NCI-H748 (cell line): Measurements from ENCODE around the gene PLEKHH3.
"Not testable (repeated sequence)": the region's sequence is repeated elsewhere in the genome, so short reads cannot be mapped to it uniquely, and the experiment has no call there.

Experiments
- DNase-seq: peaks from one replicate; lab custom pipeline; 2025; ENCODE audit not compliant: unreplicated experiment; lab: John Stamatoyannopoulos, UW

The PLEKHH3 gene

DNA sequence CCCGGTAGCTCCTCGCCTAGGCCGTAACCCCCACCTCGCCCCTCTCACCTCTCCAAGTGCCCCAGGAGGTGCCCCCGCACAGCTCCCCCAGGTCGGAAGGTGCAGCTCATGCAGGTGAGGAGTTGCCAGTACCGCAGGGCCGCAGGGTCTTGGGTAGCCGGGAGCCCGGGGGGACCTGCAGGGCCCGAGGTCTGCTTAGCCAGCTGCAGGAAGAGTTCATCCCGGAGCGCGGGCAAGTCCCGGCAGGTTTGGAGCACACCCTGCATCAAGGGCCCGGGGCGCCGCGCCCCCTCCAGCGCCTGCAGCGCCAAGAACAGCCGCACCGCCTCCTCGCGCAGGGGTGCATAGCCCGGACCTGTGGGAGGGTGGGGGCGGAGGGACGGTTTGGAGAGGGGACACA is 4.8 kb downstream of the PLEKHH3 start:
- DNase-seq: no peak

DNA sequence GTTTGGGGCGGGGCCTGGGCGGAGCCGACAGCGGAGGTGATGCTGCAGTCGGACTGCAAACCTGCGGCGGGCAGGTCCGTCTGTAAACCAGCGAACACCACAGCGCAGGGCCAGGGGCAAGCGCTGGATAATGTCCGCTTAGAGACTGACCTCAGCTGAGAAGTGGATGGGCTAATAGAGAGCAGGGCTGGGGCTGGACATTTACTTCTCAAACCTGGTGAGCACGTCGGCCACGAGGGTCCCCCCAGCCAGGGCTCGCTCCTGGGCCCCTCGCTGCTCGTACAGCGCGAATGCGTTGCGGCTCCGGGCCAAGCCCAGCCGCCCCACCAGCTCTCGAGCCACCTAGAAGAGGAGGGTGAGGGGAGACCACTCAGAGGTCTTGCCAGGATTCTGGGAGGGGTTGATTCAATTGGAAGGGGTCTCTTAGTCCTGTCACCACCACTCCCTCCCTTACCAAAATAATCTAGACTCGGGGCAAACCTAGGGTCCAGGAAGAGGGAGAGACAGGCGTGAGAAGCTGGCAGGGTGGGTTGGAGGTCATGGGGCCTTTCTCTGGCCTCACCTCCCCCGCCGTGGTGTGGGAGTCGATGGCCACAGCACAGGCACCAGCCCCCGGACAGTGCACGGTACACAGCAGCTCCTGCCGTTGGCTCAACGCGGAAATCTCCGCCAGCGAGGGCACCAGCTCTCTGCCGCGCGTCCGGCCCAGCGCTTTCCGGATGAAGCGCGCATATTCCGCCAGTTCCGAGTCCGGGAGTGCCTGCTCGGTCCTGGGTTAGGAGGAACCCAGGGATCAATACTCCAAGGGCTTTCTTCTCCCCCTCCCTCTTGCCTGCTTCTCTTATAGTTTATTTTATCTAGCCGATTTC is 5.8 kb downstream of the PLEKHH3 start:
- no peak for DNase-seq

DNA sequence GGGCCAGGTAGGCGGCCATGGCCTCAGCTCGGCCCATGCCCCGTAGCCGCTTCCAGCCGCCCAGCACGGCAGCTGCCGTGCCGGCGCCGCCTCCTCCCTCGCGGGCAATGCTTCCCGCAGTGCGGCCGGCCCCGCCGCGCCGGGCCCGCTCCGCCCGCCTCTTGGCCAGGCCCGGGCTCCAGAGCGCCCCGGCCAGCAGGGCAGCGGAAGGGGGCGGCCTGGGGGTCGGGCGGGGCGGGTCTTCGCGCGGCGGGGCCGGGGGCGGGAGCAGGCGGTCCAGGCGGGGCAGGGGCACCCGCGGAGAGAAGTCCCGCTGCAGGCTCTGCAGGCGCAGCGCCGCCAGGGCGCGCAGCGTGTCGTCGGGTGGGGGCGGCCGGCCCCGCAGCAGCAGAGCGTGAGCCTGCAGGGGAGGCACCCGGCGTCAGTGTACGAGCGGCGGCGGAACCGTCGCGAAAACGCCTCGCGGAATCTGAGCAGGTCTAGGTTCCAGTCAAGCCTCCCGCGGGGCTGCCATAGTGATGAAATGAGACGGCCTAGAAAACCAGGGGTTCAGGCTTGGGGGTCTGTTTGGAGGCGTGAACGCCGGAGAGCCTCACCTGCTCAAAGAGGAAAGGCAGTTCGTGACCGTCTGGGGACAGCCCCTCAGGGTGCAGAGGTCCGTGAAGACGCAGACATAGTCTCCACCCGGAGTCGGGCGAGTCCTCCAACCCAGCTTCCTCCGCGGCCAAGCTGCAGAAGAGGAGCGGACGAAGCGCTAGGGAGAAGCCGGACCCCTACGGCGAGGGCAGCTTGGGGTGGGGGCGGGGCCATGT is 6.6 kb downstream of the PLEKHH3 start:
- DNase-seq: no peak

DNA sequence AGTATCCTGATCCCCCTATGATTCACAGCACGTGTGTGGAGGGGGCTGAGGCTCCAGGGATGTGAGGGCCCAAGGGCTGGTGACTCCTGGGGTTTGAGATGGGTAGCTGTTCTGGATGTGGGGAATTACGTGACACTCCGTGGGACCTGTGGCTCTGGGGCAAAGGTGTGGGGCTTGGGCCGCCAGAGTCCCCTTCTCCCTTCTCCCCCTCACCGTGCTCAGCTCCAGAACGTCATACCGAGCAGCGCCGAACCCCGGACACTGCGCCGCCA is 7.2 kb downstream of the PLEKHH3 start:
- DNase-seq: no peak

DNA sequence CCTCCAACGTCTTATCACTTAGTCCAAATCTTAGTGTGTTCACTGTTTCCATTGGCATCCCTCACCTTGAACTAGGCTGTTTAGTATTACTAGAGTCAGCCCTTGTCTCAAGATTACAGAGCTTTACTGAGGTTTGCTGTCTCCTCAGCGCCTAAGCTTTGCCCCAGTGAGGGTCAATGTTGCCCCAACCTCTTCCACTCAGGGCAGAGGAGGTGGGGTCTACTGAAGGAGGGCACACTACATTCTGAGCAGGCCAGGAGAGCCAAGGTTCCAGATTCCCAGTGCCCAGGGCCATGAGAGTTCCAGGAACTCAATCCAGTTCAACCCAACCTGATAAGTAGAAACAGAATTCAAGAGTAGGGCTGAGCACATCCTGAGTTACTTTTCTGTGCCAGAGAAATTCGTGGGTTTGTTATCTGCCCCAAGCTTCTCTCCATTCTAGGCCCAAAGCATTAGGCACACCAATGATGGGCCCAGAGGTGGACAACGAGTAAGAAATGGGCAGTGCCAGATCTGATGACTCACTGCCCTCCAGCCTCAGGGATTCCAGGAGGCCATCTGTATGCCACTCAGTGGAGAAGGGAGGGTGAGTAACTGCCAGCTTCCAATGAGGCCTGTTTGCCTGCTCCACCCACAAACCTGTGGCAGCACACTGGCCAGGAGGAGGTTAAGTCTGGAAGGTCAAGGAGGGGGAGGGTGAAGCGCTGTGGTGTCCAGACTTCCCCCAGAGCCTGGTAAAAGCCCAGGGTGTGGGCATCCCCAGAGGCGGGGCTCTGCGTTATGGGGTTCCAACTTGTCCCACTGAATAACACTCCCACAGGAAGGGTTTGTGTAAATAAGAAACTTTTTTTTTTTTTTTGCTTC is 9.5 kb downstream of the PLEKHH3 start:
- no peak for DNase-seq

DNA sequence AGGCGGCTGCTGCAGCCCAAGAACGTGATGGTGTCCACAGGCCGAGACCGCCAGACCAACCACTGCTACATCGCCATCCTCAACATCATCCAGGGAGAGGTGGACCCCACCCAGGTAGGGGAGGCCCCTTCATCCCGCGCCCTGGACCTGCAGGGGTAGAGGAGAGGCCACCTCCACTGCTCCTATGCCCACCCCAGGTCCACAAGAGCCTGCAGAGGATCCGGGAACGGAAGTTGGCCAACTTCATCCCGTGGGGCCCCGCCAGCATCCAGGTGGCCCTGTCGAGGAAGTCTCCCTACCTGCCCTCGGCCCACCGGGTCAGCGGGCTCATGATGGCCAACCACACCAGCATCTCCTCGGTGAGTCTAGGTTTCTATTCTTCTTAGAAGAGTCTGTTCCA is 10.7 kb downstream of the PLEKHH3 start:
- DNase-seq: not testable (repeated sequence)

DNA sequence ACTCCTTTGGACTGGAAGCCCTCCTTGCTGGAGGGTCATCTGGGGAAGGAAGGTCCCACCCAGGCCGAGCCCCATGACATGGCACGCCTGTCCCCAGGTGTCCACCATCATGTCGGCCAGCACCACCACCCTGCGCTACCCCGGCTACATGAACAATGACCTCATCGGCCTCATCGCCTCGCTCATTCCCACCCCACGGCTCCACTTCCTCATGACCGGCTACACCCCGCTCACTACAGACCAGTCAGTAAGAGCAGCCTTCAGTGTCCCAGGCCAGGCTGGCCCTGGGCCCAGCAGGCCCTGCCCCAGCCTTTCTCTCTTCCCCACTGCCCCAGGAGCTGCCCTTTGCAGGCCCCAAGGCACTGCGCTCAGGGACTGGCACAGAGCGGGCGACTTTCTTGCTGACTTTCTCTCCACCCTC is 11.2 kb downstream of the PLEKHH3 start:
- no peak for DNase-seq

DNA sequence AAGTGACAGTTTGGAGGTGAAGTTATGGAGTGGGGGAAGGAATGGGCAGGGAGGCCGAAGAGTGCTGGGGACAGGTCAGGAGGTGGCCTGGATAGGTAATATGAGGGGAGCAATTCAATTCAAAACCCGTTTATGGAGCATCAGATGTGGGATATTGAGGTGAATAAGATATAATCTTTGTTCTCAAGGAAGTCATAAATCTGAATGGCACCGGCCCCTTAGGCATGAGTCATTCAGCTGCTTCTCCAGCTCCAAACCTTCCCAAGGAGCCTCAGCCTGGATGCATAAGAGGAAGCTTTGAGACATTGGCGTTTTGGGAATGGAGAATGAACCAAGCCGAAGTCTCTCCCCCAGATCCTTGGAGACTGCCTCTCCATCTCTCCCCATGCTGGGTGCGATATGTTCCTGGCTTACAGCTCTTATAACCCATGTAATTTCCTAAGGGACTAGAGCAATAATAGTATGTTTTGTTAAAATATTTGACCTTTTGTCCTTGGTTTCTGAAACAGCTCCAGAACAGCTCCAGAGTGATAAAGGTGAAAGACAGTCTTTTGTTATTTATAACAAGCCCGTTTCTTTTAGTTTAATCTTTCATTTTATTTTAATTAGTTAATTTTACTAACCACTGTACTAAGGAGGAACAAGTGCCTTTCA is 16.0 kb downstream of the PLEKHH3 start:
- DNase-seq: no peak

DNA sequence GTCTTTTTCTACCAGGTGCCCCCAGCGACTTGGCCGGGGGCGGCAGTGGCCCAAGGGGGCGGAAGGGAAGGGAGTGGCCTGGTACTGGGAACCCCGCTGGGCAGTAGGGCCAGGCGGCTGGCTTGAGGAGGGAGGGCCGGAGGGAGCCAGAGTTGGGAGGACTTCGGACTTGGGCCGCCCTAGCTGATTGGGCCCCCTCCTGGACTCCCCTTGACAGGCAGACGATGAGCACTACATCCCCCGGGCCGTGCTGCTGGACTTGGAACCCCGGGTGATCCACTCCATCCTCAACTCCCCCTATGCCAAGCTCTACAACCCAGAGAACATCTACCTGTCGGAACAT is 16.9 kb downstream of the PLEKHH3 start:
- not testable (repeated sequence) for DNase-seq

DNA sequence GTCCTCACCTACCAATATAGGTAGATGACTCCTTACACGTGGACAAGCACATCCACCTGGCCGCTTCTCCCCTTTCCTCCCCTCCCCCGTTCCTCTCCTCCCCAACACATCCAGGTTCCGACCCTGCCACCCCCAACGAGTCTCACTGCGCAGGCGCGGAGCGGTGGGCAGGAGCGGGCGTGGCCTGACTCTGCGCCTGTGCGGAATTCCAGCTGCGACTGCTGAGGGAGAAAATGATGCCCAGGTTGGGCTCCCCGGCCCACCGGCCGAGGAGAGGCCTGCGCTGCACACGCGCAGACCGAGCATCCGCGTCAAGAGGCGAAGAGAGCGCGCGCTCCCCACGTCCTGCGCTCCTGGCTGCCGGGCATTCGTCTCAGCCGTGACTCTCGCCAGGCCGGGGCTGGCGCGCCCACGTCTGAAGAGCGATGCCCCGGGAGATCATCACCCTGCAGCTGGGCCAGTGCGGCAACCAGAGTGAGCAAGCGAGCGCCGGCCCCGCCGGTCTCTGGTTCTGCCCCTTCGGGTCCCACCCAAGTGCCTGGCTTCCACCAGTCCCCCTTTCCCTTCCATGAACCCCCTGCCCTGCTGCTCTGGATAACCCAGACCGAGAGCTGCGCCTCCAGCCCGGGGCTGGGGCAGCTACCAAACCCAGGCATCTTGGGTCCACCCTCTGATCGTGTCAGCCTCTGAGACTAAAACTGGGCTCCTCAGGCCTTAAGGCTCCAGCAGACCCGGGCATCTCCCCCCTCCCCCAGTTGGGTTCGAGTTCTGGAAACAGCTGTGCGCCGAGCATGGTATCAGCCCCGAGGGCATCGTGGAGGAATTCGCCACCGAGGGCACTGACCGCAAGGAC is 17.5 kb downstream of the PLEKHH3 start, which contains the start of gene TUBG2:
Gene TUBG2, plus strand, starts transcription at position 206 of the 853 bp plus-strand sequence. Its CDS starts 220 bp downstream, at position 426.
- DNase-seq: peak; percentile 97

DNA sequence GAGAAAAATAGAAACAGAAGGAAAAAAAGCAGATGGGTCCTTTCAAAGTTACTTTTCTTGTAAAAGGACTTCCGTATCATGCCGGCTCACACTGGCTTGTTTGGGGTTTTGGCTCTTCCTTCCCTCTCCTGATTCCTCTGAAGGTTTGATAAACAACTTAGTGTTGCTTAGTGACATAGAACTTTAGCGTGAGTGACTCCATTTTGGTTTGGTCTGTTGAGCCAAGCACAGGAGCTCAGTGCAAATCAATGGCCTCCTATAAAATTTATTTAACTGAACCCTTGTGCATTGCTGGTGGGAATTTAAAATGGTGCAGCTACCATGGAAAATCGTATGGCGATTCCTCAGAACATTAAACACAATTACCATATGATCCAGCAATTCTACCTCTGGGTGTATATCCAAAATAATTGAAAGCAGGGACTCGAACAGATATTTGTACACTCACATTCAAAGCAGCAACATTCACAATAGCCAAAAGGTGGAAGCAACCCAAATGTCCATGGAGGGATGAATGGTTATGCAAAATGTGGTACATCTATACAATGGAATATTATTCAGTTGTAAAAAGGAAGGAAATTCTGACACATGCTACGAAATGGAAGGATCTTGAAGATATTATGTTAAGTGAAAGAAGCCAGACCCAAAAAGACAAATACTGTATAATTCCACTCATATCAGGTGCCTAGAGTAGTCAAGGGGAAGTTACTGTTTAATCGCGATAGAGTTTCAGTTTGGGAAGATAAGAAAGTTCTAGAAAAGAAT is 18.8 kb downstream of the PLEKHH3 start:
- DNase-seq: no peak

DNA sequence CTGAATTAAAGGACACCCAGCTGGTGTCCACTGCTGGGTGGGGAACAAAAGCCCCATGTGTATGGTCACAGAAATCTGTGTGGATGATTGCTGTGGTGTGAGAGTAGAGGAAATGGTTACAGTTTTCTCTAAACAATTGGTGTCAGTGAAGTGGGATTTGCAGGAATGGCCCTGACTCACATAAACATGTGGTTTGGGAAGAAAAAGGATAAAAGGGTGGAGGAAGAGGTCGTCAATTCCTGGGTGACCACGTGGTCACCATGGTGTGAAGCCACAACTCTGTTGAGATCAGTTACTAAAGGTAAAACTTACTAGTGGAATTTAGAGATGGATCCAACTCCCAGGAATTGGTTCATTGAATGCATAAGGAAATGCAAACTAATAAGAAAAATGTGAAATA is 21.3 kb downstream of the PLEKHH3 start:
- DNase-seq: no peak

DNA sequence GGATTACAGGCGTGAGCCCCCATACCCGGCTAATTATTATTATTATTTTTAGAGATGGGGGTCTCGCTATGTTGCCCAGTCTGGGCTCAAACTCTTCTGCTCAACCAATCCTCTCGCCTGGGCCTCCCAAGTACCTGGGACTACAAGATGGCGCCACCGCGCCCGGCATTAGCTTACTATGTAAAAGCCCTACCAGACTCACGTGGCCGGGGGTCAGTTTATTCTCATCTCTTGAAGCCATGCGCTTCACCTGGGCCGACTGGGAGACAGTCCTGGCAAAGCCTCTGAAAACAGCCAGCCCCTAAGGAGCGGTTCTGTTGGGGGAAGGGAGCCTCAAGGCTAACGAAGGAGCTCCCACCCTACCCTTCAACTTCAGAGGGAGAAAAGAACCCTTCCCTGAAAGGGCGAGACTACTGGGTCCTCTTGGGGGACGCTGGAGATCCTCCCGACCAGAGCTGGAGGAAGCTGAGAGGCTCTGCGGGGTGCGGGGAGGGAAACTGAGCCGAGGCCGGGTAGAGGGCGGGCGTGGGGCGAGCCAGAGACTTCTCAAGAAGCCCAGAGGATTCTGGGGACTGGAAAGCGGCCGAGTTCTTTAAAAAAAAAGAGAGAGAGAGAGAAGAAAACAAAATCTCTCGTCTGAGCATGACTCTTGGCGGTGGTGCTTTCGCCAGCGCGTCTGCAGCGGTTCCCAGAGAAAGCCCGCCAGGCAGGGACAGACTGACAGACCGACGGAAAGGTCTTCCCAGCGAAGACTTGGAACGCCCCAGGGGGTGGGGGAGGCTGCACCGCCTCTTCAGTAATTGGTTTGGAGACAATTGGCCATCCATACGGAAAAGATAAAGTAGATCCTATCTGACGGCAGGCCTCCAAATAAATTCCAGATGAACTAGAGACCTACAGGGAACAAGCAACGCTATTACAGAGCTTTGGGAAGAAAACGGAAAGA is 23.3 kb downstream of the PLEKHH3 start:
- no peak for DNase-seq

DNA sequence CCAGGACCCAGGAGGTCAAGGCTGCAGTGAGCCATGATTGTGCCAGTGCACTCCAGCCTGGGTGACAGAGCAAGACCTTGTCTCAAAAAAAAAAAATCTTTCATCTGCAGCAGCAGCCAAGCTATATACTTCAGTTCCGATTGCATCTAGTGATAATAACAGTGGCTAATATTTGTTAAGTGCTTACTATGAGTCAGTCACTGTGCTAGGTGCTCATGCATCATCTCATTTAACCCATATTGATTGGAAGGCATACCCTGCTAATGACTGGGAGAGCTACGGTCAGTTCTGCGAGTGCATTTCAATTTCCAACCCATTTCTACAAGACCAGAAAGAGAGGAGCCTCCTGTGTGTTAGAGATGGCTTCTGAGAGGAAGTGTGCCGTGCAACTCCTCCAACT is 25.4 kb downstream of the PLEKHH3 start:
- no peak for DNase-seq

DNA sequence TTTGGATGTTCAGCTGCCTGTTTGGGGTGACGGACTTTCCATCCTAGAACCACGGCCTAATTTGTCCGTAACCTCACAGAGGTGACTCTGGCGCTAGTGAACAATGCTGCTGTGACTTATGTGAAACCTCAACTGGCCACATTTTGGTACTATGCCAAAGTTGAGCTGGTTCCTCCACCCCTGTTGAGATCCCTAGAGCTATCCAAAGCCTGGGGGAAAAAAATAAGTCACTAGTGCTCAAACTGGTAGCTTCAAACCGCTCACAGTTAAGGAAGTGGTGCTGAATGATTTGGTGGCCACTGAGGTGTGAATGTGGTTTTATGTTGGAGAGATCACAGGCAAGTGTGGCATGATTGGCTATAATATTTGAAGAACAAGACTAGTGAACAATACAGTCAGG is 29.0 kb downstream of the PLEKHH3 start:
- no peak for DNase-seq

DNA sequence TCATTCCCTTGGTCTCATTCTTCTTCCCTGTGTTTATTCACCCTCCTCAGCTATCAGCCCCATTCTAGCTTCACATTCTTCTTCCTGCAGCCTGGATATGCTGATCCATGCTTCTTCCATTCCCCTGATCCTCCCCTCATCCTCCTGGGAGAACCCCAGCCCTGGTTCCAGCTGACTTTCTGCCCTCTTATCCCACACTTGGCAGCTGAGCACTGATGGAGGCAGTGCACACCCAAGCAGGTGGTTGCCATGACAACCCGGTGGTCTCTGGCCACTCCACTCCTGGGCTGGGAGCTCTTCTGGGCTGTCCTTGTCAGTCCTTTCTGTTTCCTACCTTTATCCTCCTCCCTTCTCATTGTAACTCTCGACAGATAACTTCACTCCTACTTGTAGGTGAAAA is 34.5 kb downstream of the PLEKHH3 start:
- peak; percentile 69 for DNase-seq

DNA sequence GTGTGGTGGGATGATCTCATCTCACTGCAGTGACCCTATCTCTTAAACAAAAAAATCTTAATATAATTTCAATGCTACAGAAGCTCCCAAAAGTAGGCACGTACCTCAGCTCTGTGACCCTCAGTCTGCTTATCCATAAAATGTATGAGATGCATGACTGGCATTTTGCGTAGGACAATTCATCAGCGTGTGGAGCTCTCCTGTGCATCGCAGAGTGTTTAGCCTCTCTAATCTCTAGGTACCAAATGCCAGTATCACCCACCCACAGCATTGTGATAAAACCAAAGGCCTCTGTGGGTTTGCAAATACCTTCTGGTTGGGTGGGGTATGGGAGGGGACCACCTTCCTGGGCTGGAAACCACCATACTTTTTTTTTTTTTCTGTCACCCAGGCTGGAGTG is 36.7 kb downstream of the PLEKHH3 start:
- DNase-seq: no peak

DNA sequence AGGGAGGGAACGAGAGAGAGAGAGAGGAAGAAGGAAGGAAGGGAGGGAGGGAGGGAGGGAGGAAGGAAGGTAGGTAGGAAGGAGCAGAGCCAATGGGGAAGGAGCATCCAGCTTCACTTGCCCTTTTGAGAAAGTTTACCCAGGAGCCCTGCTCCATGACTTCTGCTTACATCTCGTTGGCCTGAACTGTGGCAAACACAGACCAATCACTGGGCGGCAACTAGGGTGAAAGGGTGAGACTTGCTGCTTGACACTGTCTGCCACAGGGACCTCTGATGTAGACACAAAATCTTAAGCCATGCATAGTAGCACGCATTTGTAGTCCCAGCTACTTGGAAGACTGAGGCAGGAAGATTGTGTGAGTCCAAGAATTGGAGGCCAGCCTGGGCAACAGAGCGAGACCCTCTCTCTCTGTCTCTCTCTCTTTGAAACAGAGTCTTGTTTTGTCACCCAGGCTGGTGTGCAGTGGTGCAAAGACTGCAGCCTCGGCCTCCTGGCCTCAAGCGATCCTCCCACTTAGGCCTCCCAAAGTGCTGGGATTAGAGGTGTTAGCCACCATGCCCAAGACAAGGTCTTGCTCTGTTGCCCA is 37.2 kb downstream of the PLEKHH3 start:
- DNase-seq: no peak
